HG02981 (cell line): ENCODE results near the gene GPR173.

Source experiments
- ATAC-seq: cut with Tn5 transposase; IDR thresholded peaks from one replicate; pipeline ENCODE4 v1.9.1; 2021; ENCODE audit warnings: mild to moderate bottlenecking, moderate library complexity; ENCODE audit not compliant: unreplicated experiment

GPR173 gene, protein sequence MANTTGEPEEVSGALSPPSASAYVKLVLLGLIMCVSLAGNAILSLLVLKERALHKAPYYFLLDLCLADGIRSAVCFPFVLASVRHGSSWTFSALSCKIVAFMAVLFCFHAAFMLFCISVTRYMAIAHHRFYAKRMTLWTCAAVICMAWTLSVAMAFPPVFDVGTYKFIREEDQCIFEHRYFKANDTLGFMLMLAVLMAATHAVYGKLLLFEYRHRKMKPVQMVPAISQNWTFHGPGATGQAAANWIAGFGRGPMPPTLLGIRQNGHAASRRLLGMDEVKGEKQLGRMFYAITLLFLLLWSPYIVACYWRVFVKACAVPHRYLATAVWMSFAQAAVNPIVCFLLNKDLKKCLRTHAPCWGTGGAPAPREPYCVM

DNA sequence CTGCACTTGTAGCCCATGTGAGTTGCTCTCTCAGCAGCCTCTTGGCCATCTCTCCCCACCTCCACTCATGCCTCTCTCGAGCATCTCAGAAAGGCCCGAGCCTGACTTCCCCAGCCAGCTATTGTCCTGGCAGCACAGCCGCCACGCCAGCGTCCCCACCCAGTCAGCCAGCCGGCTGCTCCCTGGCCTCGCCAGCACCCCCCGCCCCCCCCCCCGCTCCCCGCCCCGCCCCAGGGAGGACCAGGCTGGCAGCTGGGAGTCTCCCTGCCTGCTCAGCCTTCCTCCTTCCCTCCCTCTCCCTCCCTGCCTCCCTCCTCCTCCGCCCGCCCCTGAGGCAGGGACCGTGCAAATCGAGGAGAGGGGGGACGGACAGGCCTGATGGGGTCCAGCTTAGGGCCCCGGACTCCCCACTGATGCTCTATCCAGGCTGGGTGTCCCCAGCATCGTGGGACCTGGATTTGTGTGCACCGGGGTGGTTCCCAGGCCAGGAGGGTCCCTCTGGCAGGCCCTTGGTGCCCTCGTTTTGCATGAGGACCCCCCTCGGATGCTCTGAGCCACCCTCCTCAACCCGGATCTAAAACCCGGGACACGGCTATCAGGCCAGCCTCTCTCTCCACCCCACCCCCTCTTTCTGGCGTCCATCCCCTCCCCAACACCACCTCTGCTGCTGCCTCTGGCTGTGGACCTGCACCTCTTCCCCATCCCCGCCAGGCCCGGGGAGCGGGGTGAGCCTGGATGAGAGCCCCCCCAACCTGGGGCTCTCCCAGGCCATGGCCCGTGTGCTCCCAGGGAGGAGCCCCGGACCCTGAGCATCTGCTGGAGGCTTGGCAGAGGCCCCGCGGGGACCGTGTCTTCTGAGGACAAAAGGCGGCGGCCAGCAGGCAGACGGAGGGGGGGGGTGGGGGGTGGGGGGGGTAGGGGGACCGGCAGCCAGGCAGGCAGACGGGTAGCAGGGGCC is at the start of gene GPR173:
Gene GPR173 (plus strand): TSS at position 621 of the 958 bp plus-strand sequence. CDS start 27,833 bp downstream, outside the sequence.
- no peak for ATAC-seq

DNA sequence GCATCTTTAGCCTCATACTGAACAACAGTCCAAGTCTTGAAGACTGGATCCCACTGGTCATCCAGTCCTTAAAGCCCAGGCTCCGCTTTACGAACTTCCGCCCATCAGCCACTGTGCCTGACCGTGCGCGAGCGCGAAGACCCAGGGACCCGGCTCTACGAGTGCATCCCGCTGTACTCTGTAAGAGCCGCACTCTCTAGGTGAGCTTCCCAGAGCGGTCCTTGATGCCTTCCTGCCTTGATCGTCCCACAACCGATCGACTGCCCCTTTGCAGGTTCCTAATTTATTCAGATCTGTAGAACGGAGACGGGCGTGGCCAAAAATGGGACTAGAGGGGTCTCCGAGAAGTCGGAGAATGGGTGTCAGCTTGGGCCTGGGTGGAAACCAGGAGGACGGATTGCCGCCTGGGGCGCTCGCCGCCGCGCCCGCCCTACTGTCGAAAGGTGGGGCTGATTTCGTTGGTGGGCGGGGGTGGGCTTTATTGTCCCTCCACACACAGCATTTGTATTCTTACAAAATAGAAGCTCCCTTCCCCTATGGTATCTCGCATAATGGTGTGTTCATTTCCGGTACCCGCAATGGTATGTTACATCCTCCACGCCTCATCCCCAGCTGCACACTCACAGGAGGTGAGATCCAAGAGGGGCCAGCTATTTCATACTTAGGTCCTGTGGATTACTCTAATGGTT is 48.0 kb upstream of the GPR173 start:
- ATAC-seq, result no peak

DNA sequence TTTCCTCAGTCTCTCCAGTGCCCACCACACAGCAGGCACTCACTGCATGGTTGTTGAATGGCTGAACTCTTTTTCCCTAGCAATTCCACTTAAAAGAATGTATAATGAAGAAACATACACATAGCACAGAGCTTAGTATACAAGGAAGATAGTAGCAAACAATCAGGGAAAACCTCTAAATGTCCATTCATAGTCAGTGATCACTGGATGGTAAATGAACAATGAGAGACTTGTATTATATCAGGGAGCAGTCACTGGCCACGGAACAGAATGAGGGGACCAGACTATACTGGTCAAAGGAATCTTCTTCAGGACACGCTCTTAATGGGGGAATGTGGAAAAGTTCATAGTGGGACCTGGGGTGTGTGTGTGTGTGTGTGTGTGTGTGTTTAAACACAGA is 46.6 kb upstream of the GPR173 start:
- ATAC-seq, result no peak

DNA sequence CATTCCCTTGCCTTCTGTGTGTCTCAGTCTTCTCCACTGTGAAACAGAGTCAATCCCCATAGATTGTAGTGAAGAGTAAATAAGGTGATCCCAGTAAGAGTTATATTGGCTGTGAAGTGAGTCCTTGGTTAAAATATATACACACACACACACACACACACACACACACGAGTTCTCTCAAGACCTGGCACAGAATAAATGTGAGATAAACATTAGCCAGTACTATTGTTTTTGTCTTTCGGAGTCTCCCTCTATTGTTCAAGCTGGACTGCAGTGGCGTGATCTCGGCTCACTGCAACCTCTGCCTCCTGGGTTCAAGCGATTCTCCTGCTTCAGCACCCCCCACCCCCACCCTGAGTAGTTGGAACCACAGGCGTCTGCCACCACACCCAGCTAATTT is 45.5 kb upstream of the GPR173 start:
- ATAC-seq, result no peak

DNA sequence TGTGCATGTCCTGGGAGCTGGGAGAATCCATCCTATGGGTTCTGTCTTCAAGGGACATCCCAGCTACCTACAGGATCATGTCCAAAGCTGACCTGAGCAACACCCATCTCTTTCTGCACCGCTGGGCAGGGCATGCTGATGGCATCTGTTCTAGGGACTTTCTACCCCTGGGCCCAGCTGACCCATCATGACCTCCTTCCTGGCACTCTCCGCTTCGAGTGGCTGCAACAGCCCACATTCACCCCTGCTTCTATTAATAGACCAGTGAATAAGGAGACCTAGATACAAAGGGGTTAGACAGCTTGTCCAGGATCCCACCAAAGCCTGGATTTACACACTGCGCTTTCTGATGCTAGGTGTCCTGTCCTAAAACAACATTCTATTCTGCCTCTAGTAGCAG is 44.6 kb upstream of the GPR173 start:
- no peak for ATAC-seq

DNA sequence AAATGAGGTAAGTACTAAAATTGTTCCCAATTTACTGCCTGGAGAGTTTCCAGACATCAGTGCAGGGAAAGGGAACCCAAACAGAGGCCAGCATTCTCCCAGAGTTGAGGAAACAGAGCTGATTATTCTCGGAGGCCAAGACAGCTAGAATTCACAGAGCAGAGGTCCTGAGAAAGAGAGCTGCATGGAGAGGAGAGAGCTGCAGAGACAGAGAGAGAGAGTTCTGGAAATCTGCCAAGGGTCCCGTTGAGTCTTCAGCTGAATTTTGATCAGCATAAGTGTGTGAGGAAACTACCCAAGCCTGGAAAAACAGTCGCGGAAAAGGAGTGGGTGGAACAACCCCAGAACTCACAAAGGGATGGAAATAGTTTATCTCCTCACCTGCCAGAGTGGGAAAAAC is 43.8 kb upstream of the GPR173 start:
- no peak for ATAC-seq

DNA sequence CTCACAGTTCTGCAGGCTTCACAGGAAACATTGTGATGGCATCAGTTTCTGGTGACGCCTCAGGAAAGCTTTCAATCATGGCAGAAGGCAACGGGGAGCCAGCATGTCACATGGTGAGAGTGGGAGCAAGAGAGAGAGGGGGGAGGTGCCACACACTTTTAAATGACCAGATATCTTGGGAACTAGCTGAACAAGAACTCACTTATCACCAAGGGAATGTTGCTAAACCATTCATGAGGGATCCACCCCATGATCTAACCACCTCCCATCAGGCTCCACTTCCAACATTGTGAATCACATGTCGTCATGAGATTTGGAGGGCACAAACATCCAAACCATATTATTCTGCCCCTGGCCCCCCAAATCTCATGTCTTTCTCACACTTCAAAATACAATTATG is 43.3 kb upstream of the GPR173 start:
- no peak for ATAC-seq

DNA sequence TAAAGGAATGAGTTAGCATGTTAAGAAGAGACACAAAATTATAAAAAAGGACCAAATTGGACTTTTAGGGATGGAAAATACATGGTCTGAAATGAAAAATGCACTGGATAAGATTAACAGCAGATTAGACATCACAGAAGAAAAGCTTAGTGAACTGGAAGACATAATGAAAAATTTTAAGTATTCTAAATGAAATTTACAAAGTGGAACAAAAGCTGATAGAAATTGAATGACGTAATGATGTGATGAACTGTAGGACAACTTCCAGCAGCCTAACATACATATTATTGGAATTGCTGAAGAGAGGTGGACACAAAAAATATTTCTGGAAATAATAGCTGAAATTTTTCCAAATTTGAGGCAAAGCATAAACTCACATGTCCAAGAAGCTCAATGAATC is 39.6 kb upstream of the GPR173 start:
- no peak for ATAC-seq

DNA sequence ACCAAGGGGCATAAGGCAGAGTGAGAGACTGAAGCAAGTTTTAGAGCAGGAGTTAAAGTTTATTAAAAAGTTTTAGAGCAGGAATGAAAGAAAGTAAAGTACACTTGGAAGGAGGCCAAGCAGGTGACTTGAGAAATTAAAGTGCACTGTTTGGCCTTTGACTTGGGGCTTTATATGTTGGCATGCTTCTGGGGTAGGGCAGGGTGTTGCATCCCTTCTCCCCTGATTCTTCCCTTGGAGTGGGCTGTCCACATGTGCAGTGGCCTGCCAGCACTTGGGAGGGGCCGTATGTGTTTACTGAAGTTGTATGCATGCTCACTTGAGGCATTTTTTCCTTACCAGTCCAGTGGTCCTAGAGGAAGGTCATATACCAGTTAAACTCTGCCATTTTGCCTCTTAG is 35.3 kb upstream of the GPR173 start:
- ATAC-seq, result no peak

DNA sequence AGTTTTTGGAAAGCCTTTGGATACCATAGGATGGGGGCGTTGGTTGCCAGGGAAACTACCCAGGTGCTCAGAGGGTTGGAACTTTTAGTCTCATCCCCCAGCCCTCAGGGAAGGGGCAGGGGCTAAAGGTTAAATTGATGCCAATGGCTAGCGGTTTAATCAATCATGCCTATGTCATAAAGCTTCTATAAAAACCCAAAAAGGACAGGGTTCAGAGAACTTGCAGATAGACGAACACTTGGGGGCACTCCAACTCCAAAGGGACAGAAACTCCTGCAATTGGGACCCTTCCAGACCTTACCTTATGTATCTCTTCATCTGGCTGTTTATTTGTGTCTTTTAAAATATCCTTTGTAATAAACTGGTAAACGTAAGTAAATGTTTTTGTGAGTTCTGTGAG is 30.0 kb upstream of the GPR173 start:
- no peak for ATAC-seq

DNA sequence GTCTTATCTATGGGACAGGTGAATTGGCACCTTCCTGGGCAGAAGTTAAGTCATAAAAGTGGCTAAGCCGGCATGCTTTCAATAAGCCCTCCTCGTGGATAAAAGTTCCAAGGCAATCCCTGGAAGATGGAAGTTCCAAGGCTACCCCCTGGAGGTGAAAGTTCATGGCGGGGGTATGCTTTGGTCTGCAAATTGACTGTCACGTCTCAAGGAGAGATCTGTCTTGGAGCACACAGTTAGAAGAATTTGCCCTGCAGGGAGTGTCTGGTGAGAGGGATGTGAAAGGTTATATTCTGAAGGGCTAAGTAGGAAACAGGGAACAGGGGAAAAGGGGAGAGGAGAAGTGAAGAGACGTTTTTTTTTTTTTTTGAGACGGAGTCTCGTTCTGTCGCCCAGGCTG is 26.2 kb upstream of the GPR173 start:
- no peak for ATAC-seq

DNA sequence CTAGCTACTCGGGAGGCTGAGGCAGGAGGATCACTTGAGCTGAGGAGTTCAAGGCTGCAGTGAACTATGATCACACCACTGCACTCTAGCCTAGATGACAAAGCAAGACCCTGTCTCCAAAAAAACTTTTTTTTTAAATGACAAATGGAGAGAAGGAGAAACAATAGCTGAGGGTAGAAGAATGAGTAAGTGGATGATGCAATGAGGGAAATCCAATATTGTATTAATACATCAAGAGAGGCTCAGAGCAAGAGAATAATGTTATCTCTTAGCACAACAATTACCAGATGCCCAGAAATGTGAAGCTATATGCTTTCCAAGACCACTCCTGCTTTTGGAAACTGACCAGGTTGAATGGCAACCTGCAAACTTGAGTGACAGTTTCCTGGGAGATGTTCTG is 19.9 kb upstream of the GPR173 start:
- no peak for ATAC-seq

DNA sequence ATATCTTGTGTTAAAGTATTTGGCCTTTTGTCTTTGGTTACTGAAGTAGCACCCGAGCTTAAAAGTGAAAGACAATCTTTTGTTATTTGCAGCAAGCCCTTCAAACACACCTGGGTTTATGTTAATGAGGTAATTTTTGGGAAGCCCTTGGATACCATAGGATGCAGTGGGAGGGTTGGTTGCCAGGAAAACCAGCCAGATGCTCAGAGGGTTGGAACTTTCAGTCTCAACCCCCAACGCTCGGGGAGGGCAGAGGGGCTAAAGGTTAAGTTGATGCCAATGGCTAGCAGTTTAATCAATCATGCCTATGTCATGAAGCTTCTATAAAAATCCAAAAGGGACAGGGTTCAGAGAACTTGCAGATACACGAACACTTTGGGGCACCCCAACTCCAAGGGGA is 17.2 kb upstream of the GPR173 start:
- ATAC-seq, result no peak

DNA sequence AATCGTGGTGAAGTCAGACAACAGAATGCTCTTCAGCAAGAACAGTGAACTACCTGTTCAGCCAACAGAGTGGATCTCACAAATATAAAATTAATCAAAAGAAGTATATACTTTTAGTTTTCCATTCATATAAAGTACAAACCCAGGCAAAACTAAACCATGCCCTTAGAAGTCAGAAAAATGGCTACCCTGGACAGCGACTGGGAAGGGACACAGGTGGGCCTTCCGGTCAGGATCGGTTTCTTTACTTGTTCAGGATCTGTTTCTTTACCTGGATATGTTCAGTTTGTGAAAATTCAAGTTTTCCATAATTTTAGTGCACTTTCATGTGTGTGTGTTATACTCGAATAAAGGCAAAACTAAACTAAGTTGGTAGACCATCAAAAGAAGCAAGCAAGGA is 12.4 kb upstream of the GPR173 start:
- no peak for ATAC-seq

DNA sequence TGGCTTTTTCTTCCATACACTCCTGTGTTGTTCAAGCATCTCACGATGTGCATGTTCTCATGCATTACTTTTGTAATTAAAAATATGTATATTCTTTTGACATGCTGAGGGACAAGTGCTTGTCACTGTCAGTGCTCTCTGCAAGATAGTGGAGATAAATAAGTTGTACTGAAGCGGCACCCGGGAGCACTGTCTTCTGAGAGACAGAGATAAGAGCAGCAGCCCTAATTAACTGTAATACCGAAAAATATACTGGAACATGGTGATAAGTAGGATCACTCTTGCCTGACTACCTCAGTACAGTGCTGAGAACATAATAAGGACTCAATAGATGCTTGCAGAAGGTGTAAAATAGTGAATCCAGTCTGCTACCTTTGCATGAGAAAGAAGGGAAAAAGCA is 9.4 kb upstream of the GPR173 start:
- no peak for ATAC-seq

DNA sequence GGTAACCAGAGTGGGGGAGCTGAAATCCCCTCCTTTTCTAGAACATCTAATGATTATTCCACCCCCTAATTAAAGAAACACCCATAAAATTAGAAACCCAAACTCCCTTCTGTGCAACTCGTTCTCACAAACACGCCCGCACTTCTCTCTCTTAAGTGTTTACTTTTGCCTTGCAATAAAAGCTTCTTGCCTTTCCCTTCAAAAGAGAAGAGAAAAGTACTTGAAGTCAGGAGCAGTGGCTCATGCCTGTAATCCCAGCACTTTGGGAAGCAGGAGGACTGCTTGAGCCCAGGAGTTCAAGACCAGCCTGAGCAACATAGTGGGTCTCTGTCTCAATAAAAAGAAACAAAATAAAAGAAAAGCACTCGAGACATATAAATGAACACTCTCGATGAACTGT is 3.6 kb upstream of the GPR173 start:
- ATAC-seq, result no peak

DNA sequence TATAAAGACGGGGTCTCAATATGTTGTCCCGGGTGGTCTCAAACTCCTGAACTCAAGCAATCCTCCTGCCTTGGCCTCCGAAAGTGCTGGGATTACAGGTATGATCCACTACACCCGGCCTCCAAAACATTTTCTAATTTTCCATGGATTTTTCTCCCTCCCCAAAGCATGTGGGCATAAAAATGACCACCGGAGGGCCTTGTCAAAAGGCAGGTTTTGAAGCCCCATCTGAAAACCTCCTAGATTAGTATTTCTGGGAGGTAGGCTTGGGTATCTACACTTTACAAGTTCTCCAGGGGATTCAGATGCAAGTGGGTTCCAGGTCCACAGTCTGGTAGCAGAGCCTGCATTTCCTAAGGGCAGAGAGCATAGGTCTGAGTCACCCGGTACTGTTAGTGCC is 1.4 kb upstream of the GPR173 start:
- no peak for ATAC-seq

DNA sequence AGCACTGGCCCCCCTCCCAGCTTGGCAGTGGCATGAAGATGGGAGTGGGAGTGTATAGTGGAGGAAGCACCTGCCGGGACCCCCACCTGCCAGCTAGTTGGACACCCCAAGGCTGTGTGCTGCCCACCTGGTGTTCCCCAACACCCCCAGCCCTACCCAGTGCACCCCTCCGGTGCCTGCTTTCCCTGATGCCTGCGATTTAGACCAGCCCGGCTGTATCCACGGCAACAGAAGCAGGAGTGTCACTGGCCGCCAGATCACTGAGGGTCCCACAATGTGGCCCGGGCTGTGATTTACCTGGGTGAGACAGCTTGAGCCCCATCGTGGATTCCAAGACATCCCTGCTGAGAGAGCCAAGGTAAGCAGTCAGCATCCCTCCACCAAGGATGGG is 533 bp downstream of the GPR173 start:
- no peak for ATAC-seq

DNA sequence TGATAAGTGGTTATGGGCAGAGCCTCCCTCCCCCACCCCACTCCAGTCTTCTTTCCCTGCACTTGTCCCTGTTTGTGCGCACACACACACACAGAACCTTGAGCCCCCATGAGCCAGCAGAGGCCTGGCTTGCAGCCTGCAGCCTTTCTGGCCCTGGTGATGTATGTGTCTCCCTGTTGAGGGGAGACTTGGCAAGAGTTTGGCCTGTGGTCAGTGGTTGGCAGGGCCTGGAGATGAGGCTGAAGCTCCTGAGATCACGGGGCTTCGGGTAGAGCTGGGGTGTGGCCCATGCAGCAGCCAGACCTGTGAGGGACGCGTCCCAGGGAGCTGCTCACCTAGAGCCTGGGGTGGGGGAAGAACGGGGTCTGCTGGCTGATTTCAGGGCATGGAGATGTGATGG is 2.3 kb downstream of the GPR173 start:
- ATAC-seq, result no peak

DNA sequence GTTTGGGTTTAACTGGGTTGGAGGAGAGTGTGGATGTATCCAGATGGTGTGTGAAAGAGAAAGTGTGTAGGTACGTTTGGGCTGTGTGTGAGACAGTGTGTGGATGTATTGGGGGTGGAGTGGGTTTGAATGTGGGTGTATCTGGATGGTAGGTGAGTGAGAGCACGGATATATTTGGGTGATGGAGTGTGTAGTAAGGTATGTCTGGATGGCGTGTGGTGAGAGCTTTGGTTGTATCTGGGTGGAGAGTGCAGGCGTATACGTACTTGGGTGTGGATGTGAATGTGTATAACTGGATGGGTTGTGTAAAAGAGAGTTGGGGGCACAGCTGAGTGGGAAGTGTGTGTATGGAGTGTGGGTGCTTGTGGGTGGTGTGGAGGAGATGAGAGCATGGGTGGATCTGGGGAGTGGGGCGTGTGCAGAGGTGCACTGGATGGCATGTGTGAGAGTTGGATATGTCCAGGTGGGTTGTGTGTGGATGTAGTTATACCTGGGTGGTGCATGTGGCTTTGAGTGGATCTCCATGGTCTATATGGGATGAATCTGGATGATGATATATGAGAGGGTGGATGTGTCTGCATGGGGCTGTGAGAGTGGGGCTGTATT is 6.8 kb downstream of the GPR173 start:
- ATAC-seq, result no peak

DNA sequence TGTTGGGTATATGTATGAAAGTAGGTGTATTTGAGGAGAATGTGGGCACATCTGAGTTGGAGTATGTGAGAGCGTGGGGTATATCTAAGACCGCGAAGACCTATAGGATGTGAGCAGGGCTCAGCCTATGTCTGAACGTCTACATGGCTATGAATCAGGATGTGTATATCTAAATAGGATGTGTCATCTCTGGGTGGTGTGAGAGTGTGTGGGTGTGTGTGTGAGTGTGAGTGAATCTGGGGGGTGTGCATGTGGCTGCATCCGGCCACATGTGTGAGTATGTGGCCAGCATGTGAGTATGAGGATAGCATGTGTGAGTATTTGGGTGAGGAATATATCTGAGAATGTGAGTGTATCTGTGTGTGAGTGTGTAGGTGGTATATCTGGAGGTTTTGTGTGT is 7.7 kb downstream of the GPR173 start:
- no peak for ATAC-seq
